Endothelial cell of umbilical vein (primary cell): Measurements from ENCODE around the gene PEX5L.

Experiments
- EZH2 ChIP-seq: IDR thresholded peaks from 2 replicates; pipeline ENCODE4 v1.6.1; 2012; ENCODE audit warnings: borderline replicate concordance, low read depth, mild to moderate bottlenecking, moderate library complexity, low read length, inconsistent platforms; ENCODE audit not compliant: severe bottlenecking
- TF ChIP-seq, protein P1 (sequence below), 2 donors: IDR thresholded peaks; 1 replicate in 1 of 2; 2 replicates in 1 of 2; pipeline ENCODE4 v1.5.1; 2011; ENCODE audit warnings: low read length in 2 of 2, mild to moderate bottlenecking in 2 of 2, moderate library complexity in 2 of 2, control low read depth in 1 of 2, inconsistent platforms in 1 of 2, low read depth in 1 of 2; ENCODE audit not compliant: insufficient read depth in 1 of 2; ENCODE audit errors: extremely low read depth in 1 of 2
- TF ChIP-seq, protein P2 (sequence below): IDR thresholded peaks from 2 replicates; pipeline ENCODE4 v1.6.1; 2011; ENCODE audit not compliant: insufficient read depth, insufficient read length

DNA sequence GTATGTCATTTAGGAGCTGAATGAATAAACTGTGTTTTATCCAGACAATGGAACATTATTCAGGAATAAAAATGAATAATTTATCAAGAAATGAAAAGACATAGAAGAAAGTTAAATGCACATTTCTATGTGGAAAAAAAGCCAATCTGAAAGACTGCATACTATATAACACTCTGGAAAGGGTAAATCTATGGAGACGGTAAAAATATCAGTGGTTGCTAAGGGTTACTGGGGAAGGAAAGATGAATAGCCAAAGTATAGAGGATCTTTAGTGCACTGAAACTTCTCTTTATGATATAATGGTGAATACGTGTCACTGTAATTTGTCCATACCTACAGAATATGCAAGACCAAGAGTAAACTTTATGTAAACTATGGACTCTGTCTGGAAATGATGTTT lies 46.0 kb upstream of the PEX5L start:
- TF ChIP-seq, protein P1, sequence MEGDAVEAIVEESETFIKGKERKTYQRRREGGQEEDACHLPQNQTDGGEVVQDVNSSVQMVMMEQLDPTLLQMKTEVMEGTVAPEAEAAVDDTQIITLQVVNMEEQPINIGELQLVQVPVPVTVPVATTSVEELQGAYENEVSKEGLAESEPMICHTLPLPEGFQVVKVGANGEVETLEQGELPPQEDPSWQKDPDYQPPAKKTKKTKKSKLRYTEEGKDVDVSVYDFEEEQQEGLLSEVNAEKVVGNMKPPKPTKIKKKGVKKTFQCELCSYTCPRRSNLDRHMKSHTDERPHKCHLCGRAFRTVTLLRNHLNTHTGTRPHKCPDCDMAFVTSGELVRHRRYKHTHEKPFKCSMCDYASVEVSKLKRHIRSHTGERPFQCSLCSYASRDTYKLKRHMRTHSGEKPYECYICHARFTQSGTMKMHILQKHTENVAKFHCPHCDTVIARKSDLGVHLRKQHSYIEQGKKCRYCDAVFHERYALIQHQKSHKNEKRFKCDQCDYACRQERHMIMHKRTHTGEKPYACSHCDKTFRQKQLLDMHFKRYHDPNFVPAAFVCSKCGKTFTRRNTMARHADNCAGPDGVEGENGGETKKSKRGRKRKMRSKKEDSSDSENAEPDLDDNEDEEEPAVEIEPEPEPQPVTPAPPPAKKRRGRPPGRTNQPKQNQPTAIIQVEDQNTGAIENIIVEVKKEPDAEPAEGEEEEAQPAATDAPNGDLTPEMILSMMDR (IDR thresholded peaks at IDR 0.05; ENCODE audit: extremely low read depth in 1 of 2, insufficient read depth in 1 of 2, low read depth in 1 of 2, low read length in 2 of 2): no peak
- no peak for TF ChIP-seq EZH2
- TF ChIP-seq, protein P2, sequence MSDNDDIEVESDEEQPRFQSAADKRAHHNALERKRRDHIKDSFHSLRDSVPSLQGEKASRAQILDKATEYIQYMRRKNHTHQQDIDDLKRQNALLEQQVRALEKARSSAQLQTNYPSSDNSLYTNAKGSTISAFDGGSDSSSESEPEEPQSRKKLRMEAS: no peak
